ENCODE measurements around the gene TEX261.

The TEX261 gene

GRCh38 chr2:70979626-70980025, 15.0 kb downstream of the TEX261 start:
- DNase-seq, result no peak

GRCh38 chr2:70979180-70979488, 15.5 kb downstream of the TEX261 start:
- no peak for DNase-seq

GRCh38 chr2:70978341-70979179, 16.1 kb downstream of the TEX261 start, which contains the start of gene ANKRD53:
TSS of gene ANKRD53 (plus strand) at chr2:70978630. CDS start at chr2:70978646, 16 bp downstream.
- DNase-seq, result no peak

GRCh38 chr2:70977605-70978205, 17.0 kb downstream of the TEX261 start:
- DNase-seq, result no peak

GRCh38 chr2:70975237-70975636, 19.4 kb downstream of the TEX261 start:
- DNase-seq, result no peak

GRCh38 chr2:70974592-70974991, 20.1 kb downstream of the TEX261 start:
- DNase-seq, result no peak

GRCh38 chr2:70967189-70967588, 27.5 kb downstream of the TEX261 start:
- no peak for DNase-seq

GRCh38 chr2:70966681-70967080, 28.0 kb downstream of the TEX261 start:
- no peak for DNase-seq

- DNase-seq, result no peak
Observed at GRCh38 chr2:70965506-70965905, 29.2 kb downstream of the TEX261 start.

- no peak for DNase-seq
Observed at GRCh38 chr2:70964596-70965386, 29.9 kb downstream of the TEX261 start.

- DNase-seq, result no peak
Observed at GRCh38 chr2:70964133-70964532, 30.5 kb downstream of the TEX261 start.

GRCh38 chr2:70962885-70963878, 31.5 kb downstream of the TEX261 start:
- no peak for DNase-seq

GRCh38 chr2:70962211-70962884, 32.3 kb downstream of the TEX261 start:
- no peak for DNase-seq

- no peak for DNase-seq
Observed at GRCh38 chr2:70961648-70961994, 33.1 kb downstream of the TEX261 start.

GRCh38 chr2:70960833-70961647, 33.6 kb downstream of the TEX261 start:
- DNase-seq, result no peak

GRCh38 chr2:70959851-70960832, 34.5 kb downstream of the TEX261 start:
- no peak for DNase-seq

GRCh38 chr2:70959271-70959761, 35.4 kb downstream of the TEX261 start:
- no peak for DNase-seq

- no peak for DNase-seq
Observed at GRCh38 chr2:70958759-70959158, 35.9 kb downstream of the TEX261 start.

- DNase-seq, result no peak
Observed at GRCh38 chr2:70957798-70958197, 36.9 kb downstream of the TEX261 start.

- no peak for DNase-seq
Observed at GRCh38 chr2:70956141-70956540, 38.5 kb downstream of the TEX261 start.
